K562 (cell line): Measurements from ENCODE around the gene ROBO2. TPM values are rescaled to one million over a fixed set of nuclear protein-coding genes. Genes with fewer than 3 reads are reported as not detected.
A peak's percentile ranks its signal among the peaks of the same experiment; 100 is the strongest.

Experiments used
- ATAC-seq: fragments of 200-7000 bp; cut with Tn5 transposase; 3 replicates; pipeline ENCODE4 v1.9.1; 2020; ENCODE audit warnings: moderate library complexity
- BruUV-seq: library from RNA; stranded (reverse); fragments of 400-500 nt; replicated peaks from 2 replicates; lab custom pipeline; 2021; lab: Mats Ljungman, UMichigan
- CTCF ChIA-PET: fragments of 300-600 bp; formaldehyde crosslinking; extraction: SDS; loops from one replicate; lab custom pipeline; 2021; ENCODE audit warnings: low intra/inter-chr PET ratio; lab: Yijun Ruan, JAX
- POLR2A ChIA-PET: fragments of 300-600, 350-650 bp; sonication (Branson Sonifier 250); formaldehyde crosslinking; extraction: SDS; loops from one replicate; lab custom pipeline; 2021; ENCODE audit warnings: antibody characterized with exemption, inconsistent platforms; lab: Yijun Ruan, JAX
- DNase-seq, 4 experiments: peaks; one replicate each; pipeline versions ENCODE4 v3.0.0 to v3.0.0-alpha.2; 2011 to 2018; ENCODE audit warnings: low spot score in 3 of 4, mixed read lengths in 3 of 4; ENCODE audit errors: extremely low read depth in 1 of 4
- FAIRE-seq: peaks from 2 replicates; lab custom pipeline; 2011; peaks lifted over from hg19 to GRCh38; lab: Jason Lieb, UNC
- H2AFZ ChIP-seq: 2 replicates; pipeline ENCODE4 v1.6.0; 2011; ENCODE audit warnings: low read depth, low read length, control low read depth, inconsistent platforms
- H3K27ac ChIP-seq: fragments of 200-600 bp; 3 replicates; pipeline ENCODE4 v1.8.0; 2011; ENCODE audit warnings: low read depth, mild to moderate bottlenecking, control low read depth, inconsistent platforms, low read length, moderate library complexity, mixed read lengths; ENCODE audit errors: extremely low read depth
- H3K27me3 ChIP-seq, 2 experiments: fragments of 300-600 bp in 1 of 2; 2 replicates in 1 of 2; 3 replicates in 1 of 2; pipeline versions ENCODE4 v1.6.0 to v1.8.0; 2011; ENCODE audit warnings: inconsistent platforms in 2 of 2, low read length in 2 of 2, mild to moderate bottlenecking in 1 of 2, mixed read lengths in 1 of 2, moderate library complexity in 1 of 2; ENCODE audit not compliant: control insufficient read depth in 2 of 2, insufficient read depth in 2 of 2
- H3K36me3 ChIP-seq: fragments of 300-600 bp; 3 replicates; pipeline ENCODE4 v1.8.0; 2011; ENCODE audit warnings: mild to moderate bottlenecking, low read length, inconsistent platforms; ENCODE audit not compliant: control insufficient read depth, insufficient read depth
- H3K4me1 ChIP-seq, 2 experiments: fragments of 200-600 bp in 1 of 2; replicated peaks in 1 of 2; 2 replicates in 1 of 2; 3 replicates in 1 of 2; pipeline versions ENCODE4 v1.5.1 to v1.8.0; 2011; ENCODE audit warnings: inconsistent platforms in 2 of 2, low read length in 2 of 2, mild to moderate bottlenecking in 1 of 2, mixed read lengths in 1 of 2, moderate library complexity in 1 of 2; ENCODE audit not compliant: control insufficient read depth in 2 of 2, insufficient read depth in 2 of 2
- H3K4me2 ChIP-seq: 2 replicates; pipeline ENCODE4 v1.6.1; 2011; ENCODE audit warnings: low read length, control low read depth, inconsistent platforms, mixed read lengths; ENCODE audit not compliant: insufficient read depth
- H3K4me3 ChIP-seq: fragments of 200-600 bp; sonication (generic), shearing (Covaris generic); 2 replicates; pipeline ENCODE4 v1.5.1; 2016; ENCODE audit warnings: control low read depth, inconsistent platforms
- H3K79me2 ChIP-seq: fragments of 200-600 bp; 3 replicates; pipeline ENCODE4 v1.8.0; 2011; ENCODE audit warnings: low read length, inconsistent platforms; ENCODE audit not compliant: control insufficient read depth, insufficient read depth
- H3K9ac ChIP-seq, 2 experiments: 2 replicates each; pipeline versions ENCODE4 v1.6.0 to v1.6.1; 2011; ENCODE audit warnings: low read depth in 2 of 2, low read length in 2 of 2, control low read depth in 1 of 2, inconsistent platforms in 1 of 2, mild to moderate bottlenecking in 1 of 2, mixed read lengths in 1 of 2; ENCODE audit not compliant: insufficient read depth in 1 of 2
- H3K9me1 ChIP-seq: one replicate; pipeline ENCODE4 v1.6.0; 2011; ENCODE audit warnings: inconsistent platforms, mild to moderate bottlenecking, low read length, moderate library complexity; ENCODE audit not compliant: control insufficient read depth, insufficient read depth
- H3K9me3 ChIP-seq: replicated peaks from 2 replicates; pipeline ENCODE4 v1.5.1; 2011; ENCODE audit warnings: low read depth, low read length, inconsistent platforms; ENCODE audit not compliant: control insufficient read depth, insufficient read depth
- H4K20me1 ChIP-seq: replicated peaks from 2 replicates; pipeline ENCODE4 v1.6.1; 2011; ENCODE audit warnings: low read length, inconsistent platforms, mixed read lengths; ENCODE audit not compliant: control insufficient read depth, insufficient read depth
- HMGN3 ChIP-seq: IDR thresholded peaks from 2 replicates; pipeline ENCODE4 v1.6.1; 2011; ENCODE audit warnings: borderline replicate concordance, low read depth, mild to moderate bottlenecking, mixed read lengths, low read length; ENCODE audit not compliant: insufficient read length; ENCODE audit errors: extremely low read depth
- JUNB ChIP-seq: fragments of 450-650 bp; formaldehyde crosslinking; conservative IDR thresholded peaks from 2 replicates; pipeline ENCODE4 v1.4.0; 2020; ENCODE audit warnings: mild to moderate bottlenecking
- POLR2B ChIP-seq: fragments of 450-650 bp; IDR thresholded peaks from 2 replicates; pipeline ENCODE4 v1.6.1; 2018; ENCODE audit warnings: low read depth; ENCODE audit not compliant: partially characterized antibody
- WGBS: fragments of 100-300 bp; shearing (Covaris generic); methylation state at CpG from one replicate; pipeline ENCODE4 v1.1.6; 2016; ENCODE audit warnings: low coverage, mixed read lengths; ENCODE audit not compliant: insufficient coverage; ENCODE audit errors: missing lambda C conversion rate; 5-methylcytosine and 5-hydroxymethylcytosine counted together
- in situ Hi-C: fragments of 300-500 bp; cut with MboI; formaldehyde crosslinking; loops from 4 replicates; pipeline ENCODE4 v1.15.0; 2018; ENCODE audit warnings: inconsistent platforms, mixed read lengths
- intact Hi-C: fragments of 100-400 bp; cut with micrococcal nuclease; formaldehyde crosslinking; loops from 2 replicates; pipeline ENCODE4 v1.14.2; 2022
- polyA plus RNA-seq, 8 experiments: library from polyadenylated mRNA; depleted of rRNA in 4 of 8; stranded (reverse) in 5 of 8; unstranded in 3 of 8; fragments of >200 nt; fragmentation: Nextera tagmentation in 2 of 8; fragmentation: Illumina TruSeq in 1 of 8; extraction: Ambion mirVana in 2 of 8; extraction: Trizol in 1 of 8; gene quantifications; 2 replicates each; pipeline versions ENCODE4 v1.2.1 to v1.2.3, GENCODE V29; 2011 to 2014; ENCODE audit warnings: inconsistent platforms in 1 of 8, missing spikeins in 1 of 8
- total RNA-seq, 7 experiments: library from RNA; depleted of rRNA in 6 of 7; stranded (reverse); fragments of >200 nt in 6 of 7; fragmentation: Illumina TruSeq in 2 of 7; extraction: Trizol in 2 of 7; gene quantifications; 2 replicates each; pipeline versions ENCODE4 v1.2.1 to v1.2.3, GENCODE V29; 2011 to 2021; ENCODE audit warnings: low replicate concordance in 1 of 7
- TF ChIP-seq, protein P1 (sequence below), 3 experiments: IDR thresholded peaks in 2 of 3; conservative IDR thresholded peaks in 1 of 3; 2 replicates each; pipeline ENCODE4 v1.5.1; 2011 to 2012; ENCODE audit warnings: low read length in 3 of 3, mild to moderate bottlenecking in 3 of 3, control low read depth in 2 of 3, improper control_type of control experiment in 1 of 3, inconsistent platforms in 1 of 3, low read depth in 1 of 3, mixed read lengths in 1 of 3, moderate library complexity in 1 of 3; ENCODE audit not compliant: insufficient read depth in 2 of 3
- TF ChIP-seq, protein P2 (sequence below): fragments of 200-800 bp; sonication (Bioruptor generic); IDR thresholded peaks from 2 replicates; pipeline ENCODE4 v1.6.1; 2016; ENCODE audit warnings: missing genetic modification characterization, missing compliant biosample characterization

Gene ROBO2
- total and polyA plus RNA-seq, 9 of the 15 experiments (the other 6 are each of a cell fraction or from before 2014, with no cell fraction given), result 0.84 to 3.0 (median 1.7) TPM

GRCh38 chr3:77042882-77043281 is 3.0 kb downstream of the ROBO2 start:
- no TSS peak for BruUV-seq
- in situ Hi-C loops, result no loop called here
- Histone ChIP-seq H4K20me1 (no peaks in the 10 kb centered on the region; the same call in 1 of the 2 replicates), H3K4me1 (peaks cover 0 to 5% of the 10 kb centered on the region in 2 experiments; a peak in 2 of 5 replicates), H3K36me3 (no peaks in the 10 kb centered on the region), H3K9me1 (no peaks in the 10 kb centered on the region), H3K4me2 (peak overlapping the region; percentile 6; the same call in 1 of the 2 replicates), H2AFZ (0 out of 2 replicates have a peak overlapping the region, but pooled peaks have one; percentile 37), H3K9me3 (no peaks in the 10 kb centered on the region), H3K27ac (no peak overlapping the region), H3K79me2 (peaks cover 11% of the 10 kb centered on the region; the same call in 2 of the 3 replicates), H3K4me3 (peak overlapping the region; percentile 24), H3K27me3 (no peaks in the 10 kb centered on the region; a peak in 1 of 5 replicates), H3K9ac (no peak overlapping the region)
- ChIA-PET CTCF (no interaction called here), POLR2A (no interaction called here)
- DNase-seq, result no peak
- intact Hi-C loops, result loop anchor here (10.0 kb wide), 1 partner anchor 112 kb away; no protein-coding TSS in a partner anchor
- no peak for TF ChIP-seq HMGN3
- TF ChIP-seq, protein P1, sequence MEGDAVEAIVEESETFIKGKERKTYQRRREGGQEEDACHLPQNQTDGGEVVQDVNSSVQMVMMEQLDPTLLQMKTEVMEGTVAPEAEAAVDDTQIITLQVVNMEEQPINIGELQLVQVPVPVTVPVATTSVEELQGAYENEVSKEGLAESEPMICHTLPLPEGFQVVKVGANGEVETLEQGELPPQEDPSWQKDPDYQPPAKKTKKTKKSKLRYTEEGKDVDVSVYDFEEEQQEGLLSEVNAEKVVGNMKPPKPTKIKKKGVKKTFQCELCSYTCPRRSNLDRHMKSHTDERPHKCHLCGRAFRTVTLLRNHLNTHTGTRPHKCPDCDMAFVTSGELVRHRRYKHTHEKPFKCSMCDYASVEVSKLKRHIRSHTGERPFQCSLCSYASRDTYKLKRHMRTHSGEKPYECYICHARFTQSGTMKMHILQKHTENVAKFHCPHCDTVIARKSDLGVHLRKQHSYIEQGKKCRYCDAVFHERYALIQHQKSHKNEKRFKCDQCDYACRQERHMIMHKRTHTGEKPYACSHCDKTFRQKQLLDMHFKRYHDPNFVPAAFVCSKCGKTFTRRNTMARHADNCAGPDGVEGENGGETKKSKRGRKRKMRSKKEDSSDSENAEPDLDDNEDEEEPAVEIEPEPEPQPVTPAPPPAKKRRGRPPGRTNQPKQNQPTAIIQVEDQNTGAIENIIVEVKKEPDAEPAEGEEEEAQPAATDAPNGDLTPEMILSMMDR (IDR thresholded peaks at IDR 0.05 in 2 of 3, conservative IDR thresholded peaks at IDR 0.05 in 1 of 3; ENCODE audit: insufficient read depth in 2 of 3, low read depth in 1 of 3, low read length in 3 of 3), result peak in 1 of 3 experiments; percentile 15; a peak in 1 of 6 replicates
- WGBS, result 0% methylated on average over 2 of the region's 2 CpGs
- ATAC-seq, result no peak
- no peak for FAIRE-seq

DNA sequence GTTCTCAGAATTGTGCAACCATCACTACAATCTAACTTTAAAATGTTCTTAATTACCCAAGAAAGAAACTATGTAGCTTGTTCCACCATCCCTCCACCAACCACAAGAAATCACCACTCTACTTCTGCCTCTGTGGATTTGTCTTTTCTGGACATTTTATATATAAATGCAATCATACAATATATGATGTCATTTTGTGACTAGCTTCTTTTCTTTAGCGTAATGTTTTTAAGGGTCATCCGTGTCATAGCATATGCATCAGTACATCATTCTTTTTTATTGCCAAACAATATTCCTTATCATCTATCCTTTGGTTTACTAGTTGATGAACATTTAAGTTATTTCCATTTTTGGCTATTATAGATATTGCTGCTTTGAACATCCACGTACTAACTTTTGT is 5.8 kb downstream of the ROBO2 start:
- Histone ChIP-seq H3K4me1 (no peaks in the 10 kb centered on the region), H3K27ac (no peak overlapping the region), H3K4me2 (no peak overlapping the region), H3K79me2 (peaks cover 11% of the 10 kb centered on the region), H3K9ac (no peak overlapping the region), H3K9me3 (no peaks in the 10 kb centered on the region), H3K9me1 (no peaks in the 10 kb centered on the region), H3K4me3 (no peak overlapping the region), H3K27me3 (no peaks in the 10 kb centered on the region), H2AFZ (no peak overlapping the region), H3K36me3 (no peaks in the 10 kb centered on the region), H4K20me1 (no peaks in the 10 kb centered on the region)
- DNase-seq, result no peak
- TF ChIP-seq JUNB (CRISPR knock-in tag) (no peak), POLR2B (no peak)
- TF ChIP-seq, protein P2, sequence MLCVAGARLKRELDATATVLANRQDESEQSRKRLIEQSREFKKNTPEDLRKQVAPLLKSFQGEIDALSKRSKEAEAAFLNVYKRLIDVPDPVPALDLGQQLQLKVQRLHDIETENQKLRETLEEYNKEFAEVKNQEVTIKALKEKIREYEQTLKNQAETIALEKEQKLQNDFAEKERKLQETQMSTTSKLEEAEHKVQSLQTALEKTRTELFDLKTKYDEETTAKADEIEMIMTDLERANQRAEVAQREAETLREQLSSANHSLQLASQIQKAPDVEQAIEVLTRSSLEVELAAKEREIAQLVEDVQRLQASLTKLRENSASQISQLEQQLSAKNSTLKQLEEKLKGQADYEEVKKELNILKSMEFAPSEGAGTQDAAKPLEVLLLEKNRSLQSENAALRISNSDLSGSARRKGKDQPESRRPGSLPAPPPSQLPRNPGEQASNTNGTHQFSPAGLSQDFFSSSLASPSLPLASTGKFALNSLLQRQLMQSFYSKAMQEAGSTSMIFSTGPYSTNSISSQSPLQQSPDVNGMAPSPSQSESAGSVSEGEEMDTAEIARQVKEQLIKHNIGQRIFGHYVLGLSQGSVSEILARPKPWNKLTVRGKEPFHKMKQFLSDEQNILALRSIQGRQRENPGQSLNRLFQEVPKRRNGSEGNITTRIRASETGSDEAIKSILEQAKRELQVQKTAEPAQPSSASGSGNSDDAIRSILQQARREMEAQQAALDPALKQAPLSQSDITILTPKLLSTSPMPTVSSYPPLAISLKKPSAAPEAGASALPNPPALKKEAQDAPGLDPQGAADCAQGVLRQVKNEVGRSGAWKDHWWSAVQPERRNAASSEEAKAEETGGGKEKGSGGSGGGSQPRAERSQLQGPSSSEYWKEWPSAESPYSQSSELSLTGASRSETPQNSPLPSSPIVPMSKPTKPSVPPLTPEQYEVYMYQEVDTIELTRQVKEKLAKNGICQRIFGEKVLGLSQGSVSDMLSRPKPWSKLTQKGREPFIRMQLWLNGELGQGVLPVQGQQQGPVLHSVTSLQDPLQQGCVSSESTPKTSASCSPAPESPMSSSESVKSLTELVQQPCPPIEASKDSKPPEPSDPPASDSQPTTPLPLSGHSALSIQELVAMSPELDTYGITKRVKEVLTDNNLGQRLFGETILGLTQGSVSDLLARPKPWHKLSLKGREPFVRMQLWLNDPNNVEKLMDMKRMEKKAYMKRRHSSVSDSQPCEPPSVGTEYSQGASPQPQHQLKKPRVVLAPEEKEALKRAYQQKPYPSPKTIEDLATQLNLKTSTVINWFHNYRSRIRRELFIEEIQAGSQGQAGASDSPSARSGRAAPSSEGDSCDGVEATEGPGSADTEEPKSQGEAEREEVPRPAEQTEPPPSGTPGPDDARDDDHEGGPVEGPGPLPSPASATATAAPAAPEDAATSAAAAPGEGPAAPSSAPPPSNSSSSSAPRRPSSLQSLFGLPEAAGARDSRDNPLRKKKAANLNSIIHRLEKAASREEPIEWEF (CRISPR knock-in tag), result no peak
- in situ Hi-C loops, result no loop called here
- no TSS peak for BruUV-seq
- intact Hi-C loops, result loop anchor here (10.0 kb wide), 1 partner anchor 109 kb away; no protein-coding TSS in a partner anchor
- ChIA-PET POLR2A (no interaction called here), CTCF (no interaction called here)
- WGBS, result 17% methylated on average over 2 of the region's 3 CpGs
- no peak for ATAC-seq
- FAIRE-seq, result no peak
